ENCODE results near the gene MTHFD2.

The MTHFD2 gene

GRCh38 chr2:74221091-74221490, 22.7 kb downstream of the MTHFD2 start:
- 0 out of 2 replicates have a peak overlapping the region, but pooled peaks have one; percentile 15 for H3K27ac ChIP-seq
- TF ChIP-seq ZFX (IDR thresholded peaks at IDR 0.05; ENCODE audit: borderline replicate concordance) (no peak), CTCF (IDR thresholded peaks at IDR 0.05) (no peak)

GRCh38 chr2:74221604-74222299, 23.3 kb downstream of the MTHFD2 start:
- TF ChIP-seq CTCF (IDR thresholded peaks at IDR 0.05) (no peak), ZFX (IDR thresholded peaks at IDR 0.05; ENCODE audit: borderline replicate concordance) (no peak)
- 0 out of 2 replicates have a peak overlapping the region, but pooled peaks have one; percentile 15 for H3K27ac ChIP-seq

- H3K27ac ChIP-seq: no peak overlapping the region
- TF ChIP-seq ZFX (IDR thresholded peaks at IDR 0.05; ENCODE audit: borderline replicate concordance) (no peak), CTCF (IDR thresholded peaks at IDR 0.05) (no peak)
Measured at GRCh38 chr2:74222300-74222650, 23.9 kb downstream of the MTHFD2 start.

GRCh38 chr2:74223941-74224770, 25.7 kb downstream of the MTHFD2 start:
- TF ChIP-seq CTCF (IDR thresholded peaks at IDR 0.05) (no peak), ZFX (IDR thresholded peaks at IDR 0.05; ENCODE audit: borderline replicate concordance) (no peak)
- H3K27ac ChIP-seq: no peak overlapping the region

- H3K27ac ChIP-seq: no peak overlapping the region
- TF ChIP-seq CTCF (IDR thresholded peaks at IDR 0.05) (no peak), ZFX (IDR thresholded peaks at IDR 0.05; ENCODE audit: borderline replicate concordance) (no peak)
Measured at GRCh38 chr2:74225698-74226459, 27.5 kb downstream of the MTHFD2 start.

- TF ChIP-seq ZFX (IDR thresholded peaks at IDR 0.05; ENCODE audit: borderline replicate concordance) (no peak), CTCF (IDR thresholded peaks at IDR 0.05) (no peak)
- H3K27ac ChIP-seq: no peak overlapping the region
Measured at GRCh38 chr2:74226648-74227213, 28.3 kb downstream of the MTHFD2 start.
